Heart left ventricle (tissue), 16 donors: ENCODE results near the gene MSI2. TPM values are rescaled to one million over a fixed set of nuclear protein-coding genes. Genes with fewer than 3 reads are reported as not detected.

Experiments
- ATAC-seq, 4 donors: fragments of 200-7000 bp; cut with Tn5 transposase; one replicate each; pipeline ENCODE4 v1.9.1; 2020 to 2022; ENCODE audit warnings: moderate library complexity in 4 of 4, mild to moderate bottlenecking in 3 of 4, moderate number of reproducible peaks in 1 of 4
- DNase-seq, 5 donors: peaks; one replicate each; pipeline ENCODE4 v3.0.0-alpha.2; 2020
- H3K27ac ChIP-seq, 12 donors: fragments of 200-600 bp; sonication (generic) in 4 of 12; one replicate each; pipeline versions ENCODE4 v1.5.0 to v1.8.0; 2016 to 2022; ENCODE audit warnings: mild to moderate bottlenecking in 2 of 12
- H3K27me3 ChIP-seq, 9 donors: fragments of 200-600 bp; sonication (generic) in 2 of 9; one replicate each; pipeline versions ENCODE4 v1.5.1 to v1.8.0; 2016 to 2022; ENCODE audit warnings: mild to moderate bottlenecking in 3 of 9
- H3K36me3 ChIP-seq, 9 donors: fragments of 200-600 bp; sonication (generic) in 2 of 9; one replicate each; pipeline versions ENCODE4 v1.5.0 to v1.8.0; 2018 to 2022; ENCODE audit warnings: mild to moderate bottlenecking in 2 of 9
- H3K4me1 ChIP-seq, 12 donors: fragments of 200-600 bp; sonication (generic) in 4 of 12; one replicate each; pipeline versions ENCODE4 v1.5.0 to v1.8.0; 2016 to 2022; ENCODE audit warnings: mild to moderate bottlenecking in 3 of 12
- H3K4me3 ChIP-seq, 12 donors: fragments of 200-600 bp; sonication (generic) in 4 of 12; one replicate each; pipeline versions ENCODE4 v1.5.0 to v1.8.0; 2017 to 2022; ENCODE audit warnings: mild to moderate bottlenecking in 9 of 12, moderate library complexity in 4 of 12
- H3K9me3 ChIP-seq, 12 donors: fragments of 200-600 bp; sonication (generic) in 4 of 12; one replicate each; pipeline versions ENCODE4 v1.5.0 to v1.8.0; 2016 to 2022; ENCODE audit warnings: mild to moderate bottlenecking in 1 of 12
- POLR2A ChIP-seq, 2 donors: fragments of 450-650 bp; IDR thresholded peaks; one replicate each; pipeline ENCODE4 v1.6.1; 2017; ENCODE audit warnings: antibody characterized with exemption in 2 of 2, mild to moderate bottlenecking in 2 of 2, moderate library complexity in 2 of 2
- WGBS, 4 donors: extraction: QIAGEN DNeasy Blood & Tissue Kit in 2 of 4; methylation state at CpG; one replicate each; pipeline versions ENCODE4 v1.1.5 to v1.1.7; 2013 to 2018; 5-methylcytosine and 5-hydroxymethylcytosine counted together
- intact Hi-C, 10 donors: fragments of 100-400 bp; cut with DNase I; formaldehyde crosslinking; loops; one replicate each; pipeline versions ENCODE4 v1.11.1 to v1.14.2; 2022
- polyA plus RNA-seq, 2 donors: library from polyadenylated mRNA; stranded (reverse); fragments of 200-250 nt; gene quantifications; one replicate each; pipeline ENCODE4 v1.2.3, GENCODE V29; 2013
- total RNA-seq, 9 donors: library from RNA; depleted of rRNA in 2 of 9; stranded (reverse); fragments of >200 nt in 2 of 9; fragmentation: NEBNext Ultra II Directional in 3 of 9; extraction: Animal tissue kit (Norgen Biotek cat#: 25700) in 3 of 9; gene quantifications; one replicate each; pipeline versions ENCODE4 v1.1.0 to v1.2.4, GENCODE V29; 2016 to 2023
- TF ChIP-seq, protein P1 (sequence below), 12 donors: fragments of 200-600 bp; sonication (generic) in 4 of 12; IDR thresholded peaks; one replicate each; pipeline versions ENCODE4 v1.5.0 to v1.8.0; 2018 to 2022; ENCODE audit warnings: antibody characterized with exemption in 12 of 12, mild to moderate bottlenecking in 5 of 12
- donor health status: ischemic (EF 13 %, LVEDD 7.1; RV severe dilation, severe dysfunction).
- donor health status: healthy with polysubstance abuse.
- donor health status: DM: no; HTN: yes; CAD: no.
- donor health status: DM: no; HTN: no; CAD: no.
- donor health status: ischemic (EF 25% LVEDD 6.9; RV normal size, moderate dysfunction).
- donor health status: ischemic (EF 25% LVEDD 5.7; RV mildly dilated, moderate dysfunction).
- donor health status: healthy.
- donor health status: DM: yes; HTN: yes; CAD: no.
- donor health status: ischemic (EF 35%, LVEDD 5.7; RV mildly dilated, moderate dysfunction).
- donor health status: nonischemic (EF 11% LVEDD 7.7; RV severe dilation, severe dysfunction).
- donor health status: DM: yes; HTN: yes; CAD: no.
- donor health status: PGD.
- donor health status: ischemic (EF 29% LVEDD 5.4; RV normal size, mild dysfunction).
- donor health status: nonischemic (EF 23%, LVEDD 6.1; RV moderate dilation, normal function).

Gene MSI2
- total and polyA plus RNA-seq, 11 donors: 35.9 to 120 (median 104) TPM

- no peak for TF ChIP-seq POLR2A (IDR thresholded peaks at IDR 0.05)
- TF ChIP-seq, protein P1, sequence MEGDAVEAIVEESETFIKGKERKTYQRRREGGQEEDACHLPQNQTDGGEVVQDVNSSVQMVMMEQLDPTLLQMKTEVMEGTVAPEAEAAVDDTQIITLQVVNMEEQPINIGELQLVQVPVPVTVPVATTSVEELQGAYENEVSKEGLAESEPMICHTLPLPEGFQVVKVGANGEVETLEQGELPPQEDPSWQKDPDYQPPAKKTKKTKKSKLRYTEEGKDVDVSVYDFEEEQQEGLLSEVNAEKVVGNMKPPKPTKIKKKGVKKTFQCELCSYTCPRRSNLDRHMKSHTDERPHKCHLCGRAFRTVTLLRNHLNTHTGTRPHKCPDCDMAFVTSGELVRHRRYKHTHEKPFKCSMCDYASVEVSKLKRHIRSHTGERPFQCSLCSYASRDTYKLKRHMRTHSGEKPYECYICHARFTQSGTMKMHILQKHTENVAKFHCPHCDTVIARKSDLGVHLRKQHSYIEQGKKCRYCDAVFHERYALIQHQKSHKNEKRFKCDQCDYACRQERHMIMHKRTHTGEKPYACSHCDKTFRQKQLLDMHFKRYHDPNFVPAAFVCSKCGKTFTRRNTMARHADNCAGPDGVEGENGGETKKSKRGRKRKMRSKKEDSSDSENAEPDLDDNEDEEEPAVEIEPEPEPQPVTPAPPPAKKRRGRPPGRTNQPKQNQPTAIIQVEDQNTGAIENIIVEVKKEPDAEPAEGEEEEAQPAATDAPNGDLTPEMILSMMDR (IDR thresholded peaks at IDR 0.05): no peak
- Histone ChIP-seq H3K9me3 (no peaks in the 10 kb centered on the region), H3K27me3 (no peaks in the 10 kb centered on the region), H3K36me3 (no peaks in the 10 kb centered on the region), H3K4me1 (no peaks in the 10 kb centered on the region), H3K4me3 (no peak overlapping the region), H3K27ac (no peak overlapping the region)
- intact Hi-C loops: no loop called here
- WGBS, 4 donors: 58 to 74% (median 62%) methylated on average over 7 of the region's 7 CpGs
- DNase-seq (no peak), ATAC-seq (no peak)
Measured at GRCh38 chr17:57722704-57723043, 466.4 kb downstream of the MSI2 start.

DNA sequence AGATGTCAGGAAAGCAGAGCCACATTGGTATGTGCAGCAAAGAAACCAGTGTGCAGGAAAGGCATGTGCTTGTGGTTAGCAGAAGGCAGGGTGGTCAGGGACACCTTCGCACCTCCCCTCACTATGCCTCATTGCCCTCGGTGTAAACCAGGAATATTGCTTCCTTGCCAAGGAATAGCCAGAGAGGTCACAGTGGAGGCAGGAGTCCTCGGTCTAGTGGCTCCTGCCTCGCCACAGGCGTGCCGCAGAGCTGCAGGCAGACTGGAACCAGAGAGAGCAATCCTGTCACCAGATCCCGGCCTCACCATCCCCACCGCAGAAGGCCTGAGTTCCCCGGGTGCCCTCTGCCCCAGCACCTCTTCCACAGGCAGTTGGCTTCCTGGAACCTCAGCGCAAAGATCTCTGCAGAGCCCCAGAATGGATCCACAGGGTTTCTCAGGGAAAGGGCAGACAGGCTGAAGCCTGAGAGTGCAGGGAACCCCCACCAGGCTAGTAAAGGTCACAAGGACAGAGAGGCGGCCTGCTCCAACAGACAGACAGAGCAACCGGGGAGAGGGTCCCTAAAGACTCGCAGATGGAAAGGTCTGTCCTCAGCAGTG lies 467.2 kb downstream of the MSI2 start:
- Histone ChIP-seq H3K27ac (no peak overlapping the region), H3K27me3 (no peaks in the 10 kb centered on the region), H3K4me3 (no peak overlapping the region), H3K9me3 (no peaks in the 10 kb centered on the region), H3K4me1 (no peaks in the 10 kb centered on the region), H3K36me3 (no peaks in the 10 kb centered on the region)
- ATAC-seq: no peak
- intact Hi-C loops: no loop called here
- TF ChIP-seq POLR2A (IDR thresholded peaks at IDR 0.05): no peak
- TF ChIP-seq, protein P1 (IDR thresholded peaks at IDR 0.05): no peak
- no peak for DNase-seq
- 77 to 88% (median 84%) methylated on average over 13 of the region's 13 CpGs for WGBS, 4 donors

- WGBS, 4 donors: 66 to 77% (median 72%) methylated on average over 9 to 14 of the region's 14 CpGs
- Histone ChIP-seq H3K27me3 (no peaks in the 10 kb centered on the region), H3K4me1 (no peaks in the 10 kb centered on the region), H3K4me3 (no peak overlapping the region), H3K36me3 (no peaks in the 10 kb centered on the region), H3K9me3 (no peaks in the 10 kb centered on the region), H3K27ac (no peak overlapping the region)
- no peak for ATAC-seq
- intact Hi-C loops: no loop called here
- DNase-seq: no peak
- no peak for TF ChIP-seq POLR2A (IDR thresholded peaks at IDR 0.05)
- TF ChIP-seq, protein P1 (IDR thresholded peaks at IDR 0.05): no peak
Measured at GRCh38 chr17:57724026-57724728, 467.9 kb downstream of the MSI2 start.

DNA sequence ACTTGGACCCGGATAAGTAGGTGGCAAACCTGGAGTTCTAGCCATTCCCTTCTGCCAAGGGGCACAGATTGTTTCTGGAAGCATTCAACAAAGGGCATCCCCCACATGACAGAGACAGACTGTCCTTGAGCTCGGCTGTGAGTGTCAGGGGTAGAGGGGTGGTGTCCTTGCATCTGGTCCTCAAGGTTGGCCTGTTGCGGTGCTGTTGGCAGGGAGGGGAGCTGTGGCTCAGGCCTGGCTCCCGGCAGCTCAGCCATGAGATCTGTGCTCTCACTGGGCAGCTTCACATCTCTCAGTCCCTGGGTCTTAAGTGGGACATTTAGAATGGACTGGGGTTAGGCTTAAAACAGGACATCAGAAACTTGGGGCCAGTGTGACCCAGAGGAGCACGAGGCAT lies 468.4 kb downstream of the MSI2 start:
- H3K36me3 ChIP-seq: no peaks in the 10 kb centered on the region
- DNase-seq (no peak), ATAC-seq (peak; percentile 21 to 54 (median 32))
- no peaks in the 10 kb centered on the region for H3K27me3 ChIP-seq
- 77 to 82% (median 79%) methylated on average over 4 to 5 of the region's 5 CpGs for WGBS, 4 donors
- no peak overlapping the region for H3K27ac ChIP-seq
- intact Hi-C loops: no loop called here
- no peak for TF ChIP-seq POLR2A (IDR thresholded peaks at IDR 0.05)
- TF ChIP-seq, protein P1 (IDR thresholded peaks at IDR 0.05): no peak
- H3K9me3 ChIP-seq: no peaks in the 10 kb centered on the region
- no peak overlapping the region for H3K4me3 ChIP-seq
- H3K4me1 ChIP-seq: no peaks in the 10 kb centered on the region
